ENCODE measurements around the gene MAD1L1. TPM values are rescaled to one million over a fixed set of nuclear protein-coding genes. Genes with fewer than 3 reads are reported as not detected.

The MAD1L1 gene
- total RNA-seq, 4 donors from 2014 or later, result 18.4 to 39.1 (median 25.7) TPM

GRCh38 chr7:2003451-2003930, 229.3 kb downstream of the MAD1L1 start:
- TF ChIP-seq CTCF (IDR thresholded peaks at IDR 0.05), result no peak
- ATAC-seq (ENCODE audit: low FRiP score) (no peak), DNase-seq (ENCODE audit: low spot score) (no peak)

- ATAC-seq (ENCODE audit: low FRiP score) (no peak), DNase-seq (ENCODE audit: low spot score) (no peak)
- TF ChIP-seq CTCF (IDR thresholded peaks at IDR 0.05), result no peak
Measured at GRCh38 chr7:2002561-2003450, 229.9 kb downstream of the MAD1L1 start.

- DNase-seq (ENCODE audit: low spot score), result no peak
- no peak for ATAC-seq (ENCODE audit: low FRiP score)
- no peak for TF ChIP-seq CTCF (IDR thresholded peaks at IDR 0.05)
Measured at GRCh38 chr7:2001601-2002442, 230.9 kb downstream of the MAD1L1 start.

GRCh38 chr7:2000746-2001321, 231.9 kb downstream of the MAD1L1 start:
- ATAC-seq (ENCODE audit: low FRiP score), result no peak
- no peak for DNase-seq (ENCODE audit: low spot score)
- no peak for TF ChIP-seq CTCF (IDR thresholded peaks at IDR 0.05)

GRCh38 chr7:2000153-2000687, 232.5 kb downstream of the MAD1L1 start:
- TF ChIP-seq CTCF (IDR thresholded peaks at IDR 0.05), result no peak
- ATAC-seq (ENCODE audit: low FRiP score), result no peak
- no peak for DNase-seq (ENCODE audit: low spot score)

- no peak for TF ChIP-seq CTCF (IDR thresholded peaks at IDR 0.05)
- DNase-seq (ENCODE audit: low spot score) (no peak), ATAC-seq (ENCODE audit: low FRiP score) (no peak)
Measured at GRCh38 chr7:1999278-1999984, 233.3 kb downstream of the MAD1L1 start.
